Endodermal cell (in vitro differentiated cells): ENCODE results near the gene PRPF39. TPM values are rescaled to one million over a fixed set of nuclear protein-coding genes. Genes with fewer than 3 reads are reported as not detected.

Experiments used
- DNase-seq: peaks from one replicate; pipeline ENCODE4 v3.0.0-alpha.2; 2017
- H3K27ac ChIP-seq: 2 replicates; pipeline ENCODE4 v1.5.1; 2013; ENCODE audit warnings: mild to moderate bottlenecking, low read depth, low read length, moderate library complexity
- H3K27me3 ChIP-seq: 2 replicates; pipeline ENCODE4 v1.6.1; 2013; ENCODE audit warnings: mild to moderate bottlenecking, low read length, moderate library complexity; ENCODE audit not compliant: insufficient read depth, control insufficient read depth, poor library complexity, severe bottlenecking
- H3K36me3 ChIP-seq: 2 replicates; pipeline ENCODE4 v1.7.0; 2013; ENCODE audit warnings: mild to moderate bottlenecking, low read length, moderate library complexity; ENCODE audit not compliant: control insufficient read depth, insufficient read depth
- H3K4me1 ChIP-seq: one replicate; pipeline ENCODE4 v1.7.0; 2013; ENCODE audit warnings: low read length; ENCODE audit not compliant: control insufficient read depth, insufficient read depth
- H3K4me3 ChIP-seq: 2 replicates; pipeline ENCODE4 v1.5.1; 2013; ENCODE audit warnings: mild to moderate bottlenecking, low read length, moderate library complexity
- H3K9ac ChIP-seq: 2 replicates; pipeline ENCODE4 v1.6.1; 2013; ENCODE audit warnings: mild to moderate bottlenecking, low read length, moderate library complexity; ENCODE audit not compliant: poor library complexity, severe bottlenecking; ENCODE audit errors: extremely low read depth
- H3K9me3 ChIP-seq: 2 replicates; pipeline ENCODE4 v1.6.1; 2013; ENCODE audit warnings: mild to moderate bottlenecking, low read length, moderate library complexity; ENCODE audit not compliant: control insufficient read depth
- H3K27ac Mint-ChIP-seq: 2 replicates; pipeline ENCODE4 v1.8.0; 2020; ENCODE audit warnings: mixed read lengths
- H3K27me3 Mint-ChIP-seq: 2 replicates; pipeline ENCODE4 v1.8.0; 2021; ENCODE audit warnings: mild to moderate bottlenecking, mixed read lengths; ENCODE audit not compliant: insufficient read depth
- H3K36me3 Mint-ChIP-seq: 2 replicates; pipeline ENCODE4 v1.8.0; 2020; ENCODE audit warnings: low read depth, mixed read lengths
- H3K4me1 Mint-ChIP-seq: 2 replicates; pipeline ENCODE4 v1.8.0; 2020; ENCODE audit warnings: mixed read lengths
- H3K4me3 Mint-ChIP-seq: 2 replicates; pipeline ENCODE4 v1.8.0; 2020; ENCODE audit warnings: mild to moderate bottlenecking, moderate library complexity, mixed read lengths
- H3K9me3 Mint-ChIP-seq: 2 replicates; pipeline ENCODE4 v1.8.0; 2020; ENCODE audit warnings: mild to moderate bottlenecking, mixed read lengths
- WGBS, 2 experiments: methylation state at CpG; one replicate each; pipeline versions ENCODE4 v1.1.5 to v1.1.7; 2013; ENCODE audit warnings: missing lambda C conversion rate in 2 of 2, mixed read lengths in 1 of 2; ENCODE audit not compliant: insufficient coverage in 1 of 2, insufficient read length in 1 of 2; 5-methylcytosine and 5-hydroxymethylcytosine counted together
- total RNA-seq, 2 donors: library from RNA; stranded (reverse); fragmentation: NEBNext Ultra II Directional in 1 of 2; extraction: Animal tissue kit (Norgen Biotek cat#: 25700) in 1 of 2; gene quantifications; 2 replicates in 1 of 2; 3 replicates in 1 of 2; pipeline ENCODE4 v1.2.1, GENCODE V29; 2021
- TF ChIP-seq, protein P1 (sequence below): fragments of 200-600 bp; sonication (generic); conservative IDR thresholded peaks from 2 replicates; pipeline ENCODE4 v1.5.0; 2021; ENCODE audit warnings: antibody characterized with exemption, mild to moderate bottlenecking

The PRPF39 gene
- total RNA-seq, 2 donors from 2014 or later = 50.7 to 50.8 TPM

DNA sequence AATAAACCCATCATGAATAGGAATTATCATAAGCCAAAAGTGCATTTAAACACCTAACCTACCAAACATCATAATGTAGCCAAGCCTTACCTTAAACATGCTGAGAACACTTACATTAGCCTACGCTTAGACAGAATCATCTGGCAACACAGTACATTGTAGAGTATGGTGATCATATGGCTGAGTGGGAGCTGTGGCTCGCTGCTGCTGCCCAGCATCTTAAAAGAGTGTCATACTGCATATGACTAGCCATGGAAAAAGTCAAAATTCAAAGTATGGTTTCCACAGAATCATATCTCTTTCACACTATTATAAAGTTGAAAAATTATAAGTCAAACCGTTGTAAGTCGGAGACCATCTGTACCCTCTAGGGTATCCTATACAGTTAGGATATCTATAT lies 32.0 kb upstream of the PRPF39 start:
- DNase-seq = no peak
- Mint-ChIP-seq H3K27ac (no peak overlapping the region), H3K4me3 (no peak overlapping the region), H3K27me3 (no peaks in the 10 kb centered on the region), H3K4me1 (no peaks in the 10 kb centered on the region), H3K36me3 (peaks cover 51% of the 10 kb centered on the region), H3K9me3 (no peaks in the 10 kb centered on the region)
- Histone ChIP-seq H3K4me1 (no peaks in the 10 kb centered on the region), H3K4me3 (no peak overlapping the region), H3K9ac (no peak overlapping the region), H3K27ac (no peak overlapping the region), H3K9me3 (peaks cover 5% of the 10 kb centered on the region), H3K36me3 (peaks cover 28% of the 10 kb centered on the region), H3K27me3 (no peaks in the 10 kb centered on the region)
- TF ChIP-seq, protein P1, sequence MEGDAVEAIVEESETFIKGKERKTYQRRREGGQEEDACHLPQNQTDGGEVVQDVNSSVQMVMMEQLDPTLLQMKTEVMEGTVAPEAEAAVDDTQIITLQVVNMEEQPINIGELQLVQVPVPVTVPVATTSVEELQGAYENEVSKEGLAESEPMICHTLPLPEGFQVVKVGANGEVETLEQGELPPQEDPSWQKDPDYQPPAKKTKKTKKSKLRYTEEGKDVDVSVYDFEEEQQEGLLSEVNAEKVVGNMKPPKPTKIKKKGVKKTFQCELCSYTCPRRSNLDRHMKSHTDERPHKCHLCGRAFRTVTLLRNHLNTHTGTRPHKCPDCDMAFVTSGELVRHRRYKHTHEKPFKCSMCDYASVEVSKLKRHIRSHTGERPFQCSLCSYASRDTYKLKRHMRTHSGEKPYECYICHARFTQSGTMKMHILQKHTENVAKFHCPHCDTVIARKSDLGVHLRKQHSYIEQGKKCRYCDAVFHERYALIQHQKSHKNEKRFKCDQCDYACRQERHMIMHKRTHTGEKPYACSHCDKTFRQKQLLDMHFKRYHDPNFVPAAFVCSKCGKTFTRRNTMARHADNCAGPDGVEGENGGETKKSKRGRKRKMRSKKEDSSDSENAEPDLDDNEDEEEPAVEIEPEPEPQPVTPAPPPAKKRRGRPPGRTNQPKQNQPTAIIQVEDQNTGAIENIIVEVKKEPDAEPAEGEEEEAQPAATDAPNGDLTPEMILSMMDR = no peak
- WGBS, 2 experiments = 85% methylated on average over 3 of the region's 4 CpGs; no CpG with 5 or more reads in 1 of the 2 experiments

DNA sequence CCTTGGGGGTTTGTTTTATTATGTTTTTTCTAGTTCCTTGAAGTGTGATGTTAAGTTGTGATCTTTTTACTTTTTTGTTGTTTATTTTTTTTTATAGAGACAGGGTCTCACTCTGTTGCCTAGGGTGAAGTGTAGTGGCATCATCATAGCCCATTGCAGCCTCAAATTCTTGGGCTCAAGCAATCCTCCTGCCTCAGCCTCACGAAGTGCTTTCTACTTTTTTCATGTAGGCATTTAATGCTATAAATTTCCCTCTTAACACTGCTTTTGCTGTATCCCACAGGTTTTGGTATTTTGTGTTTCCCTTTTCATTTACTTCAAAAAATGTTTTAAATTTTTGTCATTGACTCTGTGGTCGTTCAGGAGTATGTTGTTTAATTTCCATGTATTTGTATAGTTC lies 26.6 kb upstream of the PRPF39 start:
- no peaks in the 10 kb centered on the region for H3K27me3 Mint-ChIP-seq

DNA sequence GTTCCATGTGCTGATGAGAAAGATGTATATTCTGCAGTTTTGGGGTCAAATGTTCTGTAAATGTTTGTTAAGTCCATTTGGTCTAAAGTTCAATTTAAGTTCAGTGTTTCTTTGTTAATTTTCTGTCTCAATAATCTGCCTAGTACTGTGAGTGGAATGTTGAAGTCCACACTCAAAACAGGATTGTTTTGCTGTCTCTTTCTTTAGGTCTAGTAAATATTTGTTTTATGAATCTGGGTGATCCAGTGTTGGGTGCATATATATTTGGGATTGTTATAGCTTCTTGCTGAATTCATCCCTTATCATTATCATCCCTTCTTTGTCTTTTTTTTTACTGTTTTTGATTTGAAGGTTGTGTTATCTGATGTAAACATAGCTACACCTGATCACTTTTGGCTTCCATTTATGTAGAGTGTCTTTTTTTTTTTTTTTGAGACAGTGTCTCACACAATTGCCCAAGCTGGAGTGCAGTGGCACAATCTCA lies 26.0 kb upstream of the PRPF39 start:
- TF ChIP-seq, protein P1 = no peak
- no peak for DNase-seq
- no peaks in the 10 kb centered on the region for H3K4me1 Mint-ChIP-seq

More for the DNA sequence above, 26.6 kb upstream of the PRPF39 start:
- TF ChIP-seq, protein P1 = no peak
- H3K27ac ChIP-seq = no peak overlapping the region
- peaks cover 5% of the 10 kb centered on the region for H3K9me3 ChIP-seq
- no peak overlapping the region for H3K4me3 Mint-ChIP-seq
- H3K27ac Mint-ChIP-seq = no peak overlapping the region
- H3K9me3 Mint-ChIP-seq = no peaks in the 10 kb centered on the region
- H3K4me1 ChIP-seq = no peaks in the 10 kb centered on the region
- no peak overlapping the region for H3K9ac ChIP-seq
- peaks cover 43% of the 10 kb centered on the region for H3K36me3 Mint-ChIP-seq
- no peaks in the 10 kb centered on the region for H3K27me3 ChIP-seq
- no peaks in the 10 kb centered on the region for H3K4me1 Mint-ChIP-seq
- 91 to 100% methylated on average over 1 to 2 of the region's 2 CpGs for WGBS, 2 experiments
- no peak for DNase-seq
- H3K36me3 ChIP-seq = peaks cover 24% of the 10 kb centered on the region
- H3K4me3 ChIP-seq = no peak overlapping the region

More for the DNA sequence above, 26.0 kb upstream of the PRPF39 start:
- Mint-ChIP-seq H3K36me3 (peaks cover 40% of the 10 kb centered on the region), H3K27ac (no peak overlapping the region), H3K4me3 (no peak overlapping the region), H3K27me3 (no peaks in the 10 kb centered on the region), H3K9me3 (no peaks in the 10 kb centered on the region)
- Histone ChIP-seq H3K4me1 (no peaks in the 10 kb centered on the region), H3K27me3 (no peaks in the 10 kb centered on the region), H3K9me3 (peaks cover 5% of the 10 kb centered on the region), H3K9ac (no peak overlapping the region), H3K27ac (no peak overlapping the region), H3K36me3 (peaks cover 21% of the 10 kb centered on the region), H3K4me3 (no peak overlapping the region)
